HG02763 (cell line): Measurements from ENCODE around the gene CRIM1.

Experiments
- ATAC-seq: cut with Tn5 transposase; IDR thresholded peaks from one replicate; pipeline ENCODE4 v1.9.1; 2021; ENCODE audit warnings: mild to moderate bottlenecking, moderate library complexity; ENCODE audit not compliant: unreplicated experiment

Gene CRIM1

DNA sequence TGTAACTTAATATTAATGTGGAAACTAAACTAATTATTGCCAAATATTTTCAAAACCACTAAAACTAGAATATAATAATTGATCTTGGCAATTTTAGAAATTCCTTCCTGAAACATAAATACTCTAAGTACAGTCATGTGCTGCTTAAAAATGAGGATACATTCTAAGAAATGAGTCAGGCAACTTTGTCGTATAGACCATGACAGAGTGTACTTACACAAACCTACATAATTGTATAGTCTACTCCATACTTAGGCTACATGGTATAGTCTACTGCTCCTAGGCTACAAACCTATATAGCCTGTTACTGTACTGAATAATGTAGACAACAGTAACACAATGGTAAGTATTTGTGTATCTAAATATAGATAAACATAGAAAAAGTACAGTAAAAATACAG, 214.8 kb downstream of the CRIM1 start:
- ATAC-seq = no peak

DNA sequence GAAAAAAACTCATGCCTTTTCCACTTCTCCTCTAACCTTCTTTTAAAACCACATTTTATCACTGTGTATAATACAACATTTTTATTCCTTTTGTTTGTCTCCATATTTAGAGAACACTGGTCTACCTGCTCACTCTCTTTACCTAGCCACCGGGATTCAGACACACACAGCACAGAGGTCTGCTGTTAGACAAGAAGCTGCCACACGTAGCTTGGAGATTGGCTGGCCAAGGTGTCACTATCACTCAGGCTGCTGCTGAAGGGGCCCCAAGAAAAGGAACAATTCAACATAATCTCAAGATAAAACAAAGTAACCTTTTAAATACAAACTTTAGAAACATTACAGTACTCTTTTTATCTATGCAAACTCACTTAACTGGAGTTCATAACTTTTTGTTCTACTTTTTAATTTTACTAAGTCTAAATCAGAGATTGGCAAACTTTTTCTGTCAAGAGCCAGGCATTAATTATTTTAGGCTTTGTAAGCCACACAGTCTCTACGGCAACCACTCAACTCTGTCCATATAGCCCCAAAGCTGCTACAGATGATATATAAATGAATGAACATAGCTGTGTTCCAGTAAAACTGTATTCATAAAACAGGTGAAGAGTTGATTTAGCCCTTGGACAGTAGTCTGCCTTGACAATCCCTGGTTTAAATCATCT, 216.6 kb downstream of the CRIM1 start:
- no peak for ATAC-seq

DNA sequence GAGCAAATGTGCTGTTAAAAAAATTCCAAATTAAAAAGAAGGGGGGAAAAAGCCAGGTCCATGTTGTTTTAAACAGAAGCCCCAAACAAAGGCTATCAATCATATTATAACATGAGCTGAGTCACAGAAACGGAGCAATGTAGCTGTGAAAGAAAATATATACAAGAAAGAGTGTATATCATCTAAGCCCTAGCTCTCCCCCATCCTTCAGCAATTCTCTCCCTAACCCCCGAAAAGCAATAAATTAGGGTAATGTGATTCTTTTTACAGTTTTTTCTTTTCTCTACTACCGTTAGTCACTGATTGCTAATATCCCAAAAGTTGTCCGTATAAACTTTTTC, 217.1 kb downstream of the CRIM1 start:
- ATAC-seq = no peak

DNA sequence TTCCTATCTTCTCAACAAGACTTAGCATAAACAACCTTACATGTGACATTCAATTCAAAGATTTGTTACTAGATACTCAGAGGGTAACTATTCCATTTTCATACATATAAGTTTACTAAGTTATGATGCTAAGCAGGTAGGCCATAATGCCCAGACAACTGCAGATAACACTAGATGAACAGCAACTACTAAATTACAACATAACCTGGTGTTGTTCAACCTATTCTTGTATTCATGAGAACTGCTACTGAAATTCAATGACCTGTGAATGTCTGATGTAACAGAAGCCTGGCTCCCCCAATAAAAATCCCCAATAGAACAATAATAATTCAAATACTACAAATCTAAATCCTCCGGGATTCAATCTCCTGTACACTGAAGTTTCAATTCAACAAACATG, 217.6 kb downstream of the CRIM1 start:
- ATAC-seq = no peak

DNA sequence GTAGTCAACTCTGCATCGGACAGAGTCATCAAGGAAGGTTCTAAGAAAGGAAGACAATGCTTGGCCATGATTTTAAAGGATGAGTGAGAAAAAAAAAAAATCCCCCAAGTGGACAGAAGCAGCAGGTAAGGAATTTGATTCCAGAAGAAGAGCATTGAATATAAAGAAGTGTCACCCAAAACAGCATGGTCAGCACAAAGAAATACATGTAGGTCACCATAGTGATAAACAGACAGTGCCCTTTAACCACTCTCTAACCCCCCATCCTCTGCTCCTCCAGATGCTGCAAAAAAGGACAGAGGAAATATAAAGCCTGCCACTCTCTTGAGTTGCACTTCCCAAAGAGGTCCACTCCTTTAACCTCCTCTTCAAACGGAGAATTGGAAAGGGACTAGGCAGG, 219.0 kb downstream of the CRIM1 start:
- no peak for ATAC-seq

DNA sequence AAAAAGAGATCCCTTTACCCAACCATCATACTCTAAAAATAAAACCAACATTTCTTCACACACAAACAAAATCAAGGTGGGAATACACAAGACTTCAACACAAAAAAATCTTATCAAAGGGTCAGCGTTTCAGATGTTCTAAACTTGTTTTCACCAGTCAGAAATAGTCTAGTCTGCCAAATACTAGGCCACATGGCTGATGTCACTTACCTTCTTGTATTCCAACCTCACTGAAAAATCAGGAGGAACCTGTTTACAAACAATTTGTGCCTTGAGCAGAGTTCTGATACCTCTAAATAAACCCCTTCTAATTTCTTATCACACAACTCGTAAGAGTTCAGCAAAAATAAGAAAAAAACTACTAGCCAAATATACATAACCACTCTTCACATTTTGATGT, 222.3 kb downstream of the CRIM1 start:
- ATAC-seq = no peak

DNA sequence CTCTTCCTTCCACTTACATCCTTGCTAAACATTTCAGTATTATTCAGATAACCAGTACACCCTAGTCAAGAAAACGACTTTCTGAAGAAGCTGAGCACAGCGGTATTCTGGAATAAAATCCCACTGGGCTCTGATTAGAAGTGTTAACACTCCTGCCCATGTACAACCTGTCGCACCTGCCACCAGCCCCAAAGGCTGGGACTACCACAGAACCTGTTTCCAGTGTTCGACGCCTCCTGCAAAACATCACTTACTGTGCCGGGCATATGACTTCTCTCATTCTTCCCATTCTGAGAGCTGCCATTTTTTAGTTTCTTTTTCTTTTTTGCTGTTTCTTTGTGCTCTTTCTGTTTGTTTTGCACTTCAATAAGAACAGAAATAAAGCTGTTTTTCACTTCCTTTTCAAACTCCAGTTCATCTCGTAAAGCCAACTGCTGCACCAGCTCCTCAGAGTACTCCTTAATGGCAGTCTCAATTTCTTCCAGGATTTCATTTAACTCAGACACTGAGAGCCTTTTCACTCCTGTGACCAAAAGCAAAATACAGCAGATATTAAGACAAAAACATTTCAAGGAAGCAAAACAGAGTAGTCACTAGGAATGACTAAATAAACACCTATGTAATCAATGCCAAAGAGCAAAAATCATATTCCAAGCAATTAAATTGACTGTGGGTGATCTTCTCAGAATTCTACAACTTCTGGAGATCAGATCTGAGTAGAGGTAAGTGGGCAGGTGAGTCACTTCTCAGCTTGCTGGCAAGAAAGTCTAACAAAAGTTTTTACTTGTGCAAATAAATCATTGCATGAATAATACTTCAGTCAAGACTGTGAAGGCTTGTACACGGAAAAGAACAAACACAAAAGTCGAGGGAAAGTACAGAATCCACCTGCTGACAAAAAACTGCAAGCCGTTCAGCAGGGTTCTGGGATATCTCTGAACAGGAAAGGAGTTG, 223.0 kb downstream of the CRIM1 start:
- no peak for ATAC-seq

DNA sequence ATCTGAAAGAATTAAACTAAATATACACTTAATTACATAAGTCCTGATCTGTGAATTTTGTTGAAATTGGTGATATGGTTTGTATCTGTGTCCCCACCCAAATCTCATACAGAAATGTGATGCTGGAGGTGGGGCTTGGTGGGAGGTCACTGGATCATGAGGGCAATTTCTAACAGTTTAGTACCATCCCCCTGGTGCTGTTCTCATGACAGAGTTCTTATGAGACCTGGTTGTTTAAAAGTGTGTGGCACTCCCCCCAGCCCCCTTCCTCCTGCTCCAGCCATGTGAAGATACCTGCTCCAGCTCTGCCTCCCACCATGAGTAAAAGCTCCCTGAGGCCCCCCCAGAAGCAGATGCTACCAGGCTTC, 223.7 kb downstream of the CRIM1 start:
- ATAC-seq = no peak

DNA sequence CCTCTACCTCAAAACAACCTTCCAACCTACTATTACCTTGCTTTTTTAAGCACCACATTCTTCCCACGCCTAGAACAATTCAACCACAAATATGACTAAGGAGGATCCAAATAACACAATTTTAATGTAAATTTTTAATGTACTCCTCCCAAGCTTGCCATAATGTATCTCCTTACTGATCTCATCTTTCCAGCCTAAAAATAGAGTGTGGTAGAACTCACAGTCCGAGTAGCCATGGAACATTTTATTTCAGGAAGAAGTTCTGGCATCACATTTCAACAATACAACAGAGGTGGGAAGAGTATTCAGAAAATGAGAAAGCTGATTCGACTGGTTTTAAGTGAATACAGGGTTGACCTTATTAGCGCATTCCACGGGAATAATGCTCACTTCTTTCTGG, 227.0 kb downstream of the CRIM1 start:
- no peak for ATAC-seq

DNA sequence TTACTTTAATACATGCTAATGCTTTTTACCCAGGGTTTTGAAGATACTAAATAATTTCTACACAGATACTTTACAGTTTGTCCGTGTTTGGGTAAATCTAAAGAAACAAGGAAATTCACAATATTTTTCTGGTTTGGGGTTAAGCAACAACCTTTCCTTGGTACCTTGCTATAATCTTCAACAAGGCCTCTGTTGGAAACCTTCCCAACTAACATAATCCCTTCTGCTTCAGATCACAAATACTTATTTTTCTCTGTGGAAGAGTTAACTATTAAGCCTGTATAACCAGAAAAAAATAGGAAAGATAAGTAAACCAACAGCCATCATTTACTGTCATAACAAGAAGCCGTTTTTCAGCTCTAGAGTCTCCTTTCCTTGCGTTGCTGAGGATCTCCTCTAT, 227.4 kb downstream of the CRIM1 start:
- no peak for ATAC-seq

DNA sequence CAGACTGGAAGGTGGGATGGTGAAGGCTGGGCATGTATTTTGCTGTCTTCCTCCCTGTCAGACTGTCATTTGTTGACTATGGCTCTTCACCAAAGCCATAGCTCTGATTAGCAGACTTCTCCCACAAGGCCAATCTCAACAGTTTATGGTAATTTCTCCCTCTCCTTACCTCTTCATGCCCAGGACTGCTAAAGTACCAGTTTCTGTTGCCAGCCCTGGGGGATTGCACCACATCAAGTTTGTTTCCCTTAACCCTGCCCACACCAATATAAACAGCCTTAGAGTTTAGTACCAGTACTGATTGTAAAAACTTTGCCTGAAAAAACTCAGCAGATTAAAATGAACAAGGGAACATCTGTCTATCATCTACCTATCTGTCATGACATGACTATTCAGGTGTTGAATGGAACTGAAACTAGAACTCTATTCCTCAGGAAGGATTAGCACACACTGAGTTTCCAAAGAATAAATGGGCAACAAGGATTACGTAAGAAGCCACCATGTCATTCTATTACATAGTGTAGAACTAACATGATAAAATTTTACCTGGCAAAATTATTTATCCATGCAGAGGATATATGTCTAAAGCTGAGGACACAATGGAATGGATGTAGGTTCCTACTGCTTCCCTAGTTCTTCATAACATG, 228.7 kb downstream of the CRIM1 start:
- ATAC-seq = no peak

DNA sequence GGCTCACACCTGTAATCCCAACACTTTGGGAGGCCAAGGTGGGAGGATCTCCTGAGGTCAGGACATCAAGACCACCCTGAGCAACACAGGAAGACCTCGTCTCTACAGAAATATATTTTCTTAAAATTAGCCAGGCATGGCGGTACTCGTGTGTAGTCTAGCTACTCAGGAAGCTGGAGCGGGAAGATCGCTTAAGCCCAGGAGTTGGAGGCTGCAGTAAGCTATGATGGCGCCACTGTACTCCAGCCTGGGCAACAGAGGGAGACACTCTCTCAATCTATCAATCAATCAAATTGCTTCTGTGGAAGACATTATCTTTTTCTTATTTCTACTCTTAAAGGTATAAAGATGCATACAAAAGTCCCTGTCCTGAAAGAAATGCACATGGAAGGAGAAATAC, 231.1 kb downstream of the CRIM1 start:
- ATAC-seq = no peak

DNA sequence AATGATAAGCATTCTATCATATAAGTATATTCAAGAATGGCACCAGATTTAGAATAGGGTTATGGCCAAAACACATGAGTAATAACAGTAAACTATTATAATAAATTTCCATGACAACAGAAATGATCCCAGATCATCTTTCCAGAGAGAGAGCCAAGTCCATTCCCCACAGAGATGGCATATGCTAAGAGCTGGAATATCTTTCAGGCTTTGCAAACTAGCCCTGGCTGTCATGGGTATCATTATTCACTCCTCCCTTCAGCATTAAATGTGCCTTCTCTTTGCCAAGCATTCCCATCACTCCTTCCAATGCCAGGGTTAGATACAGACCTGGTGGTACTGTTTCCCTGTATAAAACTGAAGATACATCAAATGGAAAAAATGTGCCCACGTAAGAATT, 231.5 kb downstream of the CRIM1 start:
- no peak for ATAC-seq

DNA sequence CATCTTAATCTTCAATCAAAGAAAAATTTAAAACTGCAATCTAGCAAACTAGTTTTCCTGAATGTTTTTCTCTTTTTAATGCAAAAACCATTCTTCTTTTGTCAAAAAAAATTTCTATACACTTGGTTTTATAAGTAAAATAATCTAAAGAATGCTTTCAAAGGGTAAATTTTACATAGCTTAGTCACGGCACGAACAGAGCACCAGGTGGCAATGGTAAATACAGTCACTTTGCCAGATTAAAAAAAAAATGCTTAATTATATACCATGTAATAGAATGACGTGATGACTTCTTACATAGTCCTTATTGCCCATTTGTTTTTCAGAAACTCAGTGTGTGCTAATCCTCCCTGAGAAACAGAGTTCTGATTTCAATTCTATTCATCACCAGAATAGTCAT, 232.0 kb downstream of the CRIM1 start:
- ATAC-seq = no peak

DNA sequence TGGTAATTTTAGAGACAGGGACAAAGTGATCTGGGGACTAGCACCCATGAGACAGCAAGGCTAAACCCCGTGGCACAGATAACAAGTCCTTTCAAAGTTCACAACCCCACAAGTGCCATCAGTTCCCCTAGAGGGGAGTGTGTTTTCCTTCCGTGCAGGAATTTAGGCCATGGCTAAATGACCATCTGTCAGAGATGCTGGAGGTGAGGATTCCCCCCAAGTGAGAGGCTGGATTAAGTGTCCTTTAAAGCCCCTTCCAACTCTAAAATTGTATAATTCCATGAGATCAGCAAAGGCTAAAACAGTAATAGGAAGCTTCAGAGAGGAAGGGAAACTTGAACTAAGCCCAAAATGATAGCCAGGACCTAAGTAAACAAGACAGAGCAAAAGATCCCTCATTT, 233.7 kb downstream of the CRIM1 start:
- no peak for ATAC-seq

DNA sequence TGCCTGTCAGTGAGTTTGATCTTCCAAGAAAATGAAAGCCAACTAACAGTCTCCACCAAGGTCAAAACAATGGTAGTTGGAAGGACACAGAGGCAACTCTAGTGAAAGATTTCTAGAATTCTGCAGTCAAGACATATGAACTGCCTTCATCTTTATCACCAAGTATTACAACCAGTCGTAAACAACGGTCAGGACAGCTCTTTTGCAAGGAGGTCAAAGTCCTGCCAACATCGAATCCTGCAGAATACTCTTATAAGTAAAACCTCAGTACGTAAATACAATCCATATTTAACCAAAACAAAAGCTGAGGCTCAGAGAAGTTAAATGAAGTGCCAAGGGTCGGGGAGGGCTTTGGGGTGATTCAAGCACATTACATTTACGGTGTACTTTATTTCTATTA, 239.3 kb downstream of the CRIM1 start:
- no peak for ATAC-seq

DNA sequence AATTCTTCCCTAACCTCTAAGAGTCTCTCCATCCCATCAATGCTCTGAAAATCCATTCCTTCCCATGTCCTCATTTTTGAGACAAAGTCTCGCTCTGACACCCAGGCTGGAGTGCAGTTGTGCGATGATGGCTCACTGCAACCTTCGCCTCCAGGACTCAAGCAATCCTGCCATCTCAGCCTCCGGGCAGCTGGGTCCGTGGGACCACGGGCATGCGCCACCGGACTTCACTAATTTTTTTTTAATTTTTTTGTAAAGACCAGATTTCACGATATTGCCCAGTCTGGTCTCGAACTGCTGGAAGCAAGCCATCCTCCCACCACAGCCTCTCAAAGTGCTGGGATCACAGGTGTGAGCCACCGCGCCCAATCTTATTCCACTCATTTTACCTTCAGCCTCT, 240.8 kb downstream of the CRIM1 start:
- no peak for ATAC-seq

DNA sequence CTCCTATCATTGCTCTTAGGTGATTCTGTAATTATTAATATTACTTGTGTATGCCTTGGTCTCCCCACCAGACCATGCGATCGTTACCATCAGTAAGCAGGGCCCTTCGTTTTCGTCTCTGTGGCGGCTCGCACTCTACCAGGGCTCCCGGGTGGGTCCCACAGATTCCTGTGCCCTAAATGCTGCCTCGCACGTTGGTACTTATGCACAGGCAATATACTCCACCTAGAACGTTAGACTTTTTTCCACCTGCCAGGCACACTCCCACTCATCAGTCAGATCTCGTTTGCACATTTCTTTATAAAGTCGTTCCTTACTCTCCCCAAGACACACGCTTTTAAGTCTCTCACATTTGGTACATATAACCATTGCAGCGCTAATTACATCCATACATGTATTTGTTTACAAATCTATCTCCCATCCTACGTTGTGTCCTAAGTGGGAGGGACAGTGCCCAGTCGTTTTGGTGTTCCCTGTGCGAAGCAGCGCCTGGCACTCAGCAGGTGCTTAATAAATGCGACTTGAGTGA, 241.5 kb downstream of the CRIM1 start:
- ATAC-seq = no peak

DNA sequence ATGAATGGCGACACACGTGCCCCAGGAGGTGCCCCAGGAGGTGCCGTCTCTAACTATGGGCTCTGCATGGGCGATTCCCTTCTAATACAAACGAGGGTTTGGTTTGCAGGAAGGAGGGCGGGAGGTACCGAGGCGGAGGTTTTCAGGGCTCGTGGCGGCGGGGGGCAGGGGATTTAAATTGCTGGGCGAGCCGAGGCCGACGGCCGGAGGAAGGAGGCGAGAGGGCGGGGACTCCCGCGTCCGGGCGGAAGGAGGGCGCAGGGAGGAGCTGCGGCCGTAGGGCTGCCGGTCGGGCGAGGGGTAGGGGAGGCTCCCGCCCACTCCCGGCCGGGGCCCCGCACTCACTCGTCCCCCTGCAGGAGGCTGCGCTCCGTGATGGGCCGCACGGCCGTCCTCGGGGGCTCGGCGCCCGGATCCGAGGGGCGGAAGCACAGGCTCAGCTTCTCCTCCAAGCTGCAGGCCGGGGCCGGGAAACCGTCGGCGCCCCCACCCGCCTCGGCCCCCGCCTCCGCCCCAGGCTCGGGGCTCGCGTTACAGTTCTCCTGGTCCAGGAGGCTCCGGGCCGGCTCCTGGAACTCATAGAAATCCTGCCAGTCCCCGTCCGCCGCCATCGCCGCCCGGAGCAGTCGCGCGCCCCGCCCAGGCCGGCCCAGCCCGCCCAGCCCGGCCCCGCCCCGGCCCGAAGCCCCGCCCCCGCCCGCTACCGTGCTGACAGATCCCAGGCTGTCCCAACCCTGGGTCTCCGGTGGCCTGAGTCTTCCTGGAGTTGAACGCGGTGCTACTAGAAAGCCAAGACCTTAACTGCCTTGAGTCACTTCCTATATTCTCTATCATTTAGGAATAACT, 242.2 kb downstream of the CRIM1 start, which contains the start of gene FEZ2:
TSS of gene FEZ2 (minus strand) at position 637 of the 846 bp plus-strand sequence. CDS start at position 611, 26 bp downstream.
- ATAC-seq = peak; percentile 99
